NOMO-1 (cell line): ENCODE data around the gene HSPA4L.
A peak's percentile ranks its signal among the peaks of the same experiment; 100 is the strongest.

Experiments
- DNase-seq, 2 experiments: peaks; one replicate each; lab custom pipeline; 2025; ENCODE audit not compliant: unreplicated experiment in 2 of 2; lab: John Stamatoyannopoulos, UW

Gene HSPA4L

DNA sequence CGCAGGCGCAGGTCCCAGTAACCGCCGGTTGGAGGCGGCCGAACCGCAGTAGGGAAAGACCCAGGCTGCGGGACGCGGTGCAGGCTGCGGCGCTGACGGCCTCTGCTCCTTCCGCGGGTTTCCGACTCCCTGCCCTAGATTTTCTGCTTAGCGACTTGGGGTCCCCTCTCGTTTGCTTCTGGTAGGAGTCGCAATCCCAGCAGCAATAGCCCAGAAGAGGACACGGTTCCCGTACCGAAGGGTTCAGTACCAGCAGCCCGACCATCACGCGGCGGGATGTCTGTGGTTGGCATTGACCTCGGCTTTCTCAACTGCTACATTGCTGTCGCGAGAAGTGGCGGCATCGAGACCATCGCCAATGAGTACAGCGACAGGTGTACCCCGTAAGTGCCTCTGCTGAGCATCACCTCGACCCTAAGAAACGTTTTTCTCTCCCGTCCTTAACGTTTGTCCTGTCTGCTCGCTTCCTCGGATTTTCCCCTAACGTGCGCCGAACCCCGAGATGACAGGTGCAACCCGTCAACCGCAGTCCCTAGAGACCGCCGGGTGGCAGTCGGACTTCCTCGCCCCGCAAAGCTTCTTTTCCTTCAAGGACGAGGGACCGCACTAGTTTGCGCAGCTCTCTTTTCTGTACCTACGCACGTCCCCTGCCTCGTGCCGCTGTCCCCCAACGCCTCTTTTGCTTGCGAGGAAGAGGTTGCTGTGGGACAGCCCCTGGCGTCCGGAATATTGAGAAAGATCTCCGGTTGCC is at the start of gene HSPA4L:
Gene HSPA4L, plus strand, starts transcription at position 48 of the 751 bp plus-strand sequence. Its CDS starts 229 bp downstream, at position 277.
- DNase-seq, result peak; percentile 28 to 64

DNA sequence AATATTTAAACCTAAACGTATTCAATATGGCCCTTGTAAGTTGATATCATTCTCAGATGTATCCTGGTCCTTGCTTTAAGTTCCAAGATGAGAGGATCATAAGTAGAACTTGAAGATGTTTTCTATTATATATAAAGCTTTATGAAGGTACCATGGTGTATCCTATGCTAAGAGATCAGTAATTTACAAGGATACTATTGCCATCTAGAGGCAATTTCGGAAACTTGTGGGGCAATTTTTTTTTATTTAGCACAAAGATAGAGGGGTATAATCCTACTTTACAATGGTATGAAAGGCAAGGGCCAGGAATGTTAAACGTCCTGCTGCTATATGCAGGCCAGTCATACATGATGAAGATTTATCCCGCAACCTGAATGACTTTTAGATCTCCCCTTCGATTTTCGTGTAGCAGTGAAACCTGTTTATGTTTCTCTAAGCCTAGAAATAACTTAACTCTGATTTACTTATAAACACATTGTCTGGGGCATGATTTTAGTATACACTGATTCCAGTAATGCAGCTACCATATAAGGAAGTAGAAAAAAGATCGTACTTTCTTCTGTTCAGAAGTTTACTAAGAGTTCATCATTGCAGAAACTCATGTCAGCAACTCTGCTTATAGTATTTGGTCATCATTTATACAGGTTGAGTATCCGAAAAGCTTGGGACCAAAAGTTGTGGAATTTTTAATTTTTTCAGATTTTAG is 49.3 kb upstream of the HSPA4L start:
- DNase-seq, result peak in 1 of 2 experiments; percentile 28

DNA sequence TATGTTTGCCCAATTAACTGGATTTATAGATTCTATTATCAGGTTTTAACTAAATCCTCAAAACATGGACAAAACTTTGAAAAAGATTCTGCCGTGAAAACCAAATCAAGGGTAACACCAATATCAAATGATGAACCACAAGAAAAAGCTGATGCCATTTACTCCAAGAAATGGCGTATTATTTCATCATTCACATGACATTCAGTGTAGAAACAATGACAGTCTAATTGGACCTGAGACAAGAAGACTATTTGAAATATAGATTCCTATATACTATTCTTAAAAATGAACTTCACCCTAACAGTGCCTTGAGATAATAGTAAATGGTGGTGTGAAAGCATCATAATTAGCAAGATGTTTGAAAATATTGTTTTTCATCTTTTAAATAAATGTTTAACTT is 47.1 kb upstream of the HSPA4L start:
- no peak for DNase-seq

DNA sequence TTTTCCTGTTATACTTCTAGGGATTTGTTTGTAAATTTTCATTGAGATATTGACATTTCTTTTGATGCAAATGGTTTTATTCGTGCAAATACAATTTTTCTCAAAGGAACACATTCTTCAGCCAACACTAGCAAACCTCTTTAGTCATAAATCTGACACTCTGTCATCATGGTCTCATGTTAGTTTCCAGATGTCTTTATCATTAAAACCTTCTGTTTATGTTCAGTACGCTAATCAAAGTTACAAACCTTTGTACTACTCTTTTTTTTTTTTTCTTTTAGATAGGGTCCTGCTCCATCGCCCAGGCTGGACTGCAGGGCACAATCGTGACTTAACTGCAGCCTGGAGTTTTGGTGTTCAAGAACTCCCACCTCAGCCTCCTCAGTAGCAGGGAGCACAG is 44.8 kb upstream of the HSPA4L start:
- no peak for DNase-seq

DNA sequence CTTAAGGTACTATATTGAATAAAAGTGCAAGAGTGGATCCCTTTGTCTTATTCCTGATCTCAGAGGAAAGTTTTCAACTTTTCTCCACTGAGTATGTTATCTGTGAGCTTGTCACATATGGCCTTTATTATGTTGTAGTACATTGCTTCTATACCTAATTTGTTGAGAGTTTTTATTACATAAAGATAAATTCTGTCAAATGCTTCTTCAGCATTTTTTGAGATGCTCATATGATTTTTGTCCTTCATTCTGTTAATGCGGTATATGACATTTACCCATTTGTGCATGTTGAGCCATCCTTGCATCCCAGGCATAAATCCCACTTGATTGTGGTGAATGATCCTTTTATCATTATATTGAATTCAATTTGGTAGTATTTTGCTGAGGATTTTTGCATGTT is 40.9 kb upstream of the HSPA4L start:
- DNase-seq, result no peak

DNA sequence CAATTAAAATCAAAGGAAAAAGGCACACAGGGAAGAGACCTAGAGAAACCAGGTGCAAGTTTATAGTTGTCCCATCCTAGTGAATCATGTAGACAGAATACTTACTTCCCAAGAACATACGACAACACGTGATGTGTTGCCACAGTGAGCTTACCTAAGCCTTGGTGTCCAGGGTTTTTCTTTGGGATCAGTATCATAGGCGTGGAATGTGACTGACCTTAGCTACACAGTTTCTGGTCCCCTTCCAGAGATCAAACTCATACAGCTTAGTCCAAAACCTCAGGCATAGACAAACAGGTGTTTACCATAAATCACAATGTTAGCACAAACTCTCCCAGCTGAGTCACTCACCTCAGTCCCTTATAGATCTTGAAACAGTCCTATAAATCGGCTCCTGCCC is 34.2 kb upstream of the HSPA4L start:
- DNase-seq, result no peak

DNA sequence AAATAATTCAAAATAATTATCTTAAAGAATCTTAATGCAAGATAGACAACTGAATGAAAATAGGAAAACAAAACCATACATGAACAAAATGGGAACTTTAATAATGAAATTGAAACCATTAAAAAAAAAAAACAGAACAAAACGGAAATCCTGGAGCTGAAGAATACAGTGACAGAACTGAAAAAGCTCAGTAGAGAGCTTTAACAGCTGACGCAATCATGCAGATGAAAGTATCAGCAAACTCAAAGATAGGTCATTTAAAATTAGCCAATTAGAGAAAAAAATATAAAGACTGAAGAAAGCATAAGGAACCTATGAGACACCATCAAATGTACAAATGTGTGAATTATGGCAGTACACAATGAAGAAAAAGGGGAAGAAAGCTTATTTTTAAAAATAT is 33.2 kb upstream of the HSPA4L start:
- no peak for DNase-seq

DNA sequence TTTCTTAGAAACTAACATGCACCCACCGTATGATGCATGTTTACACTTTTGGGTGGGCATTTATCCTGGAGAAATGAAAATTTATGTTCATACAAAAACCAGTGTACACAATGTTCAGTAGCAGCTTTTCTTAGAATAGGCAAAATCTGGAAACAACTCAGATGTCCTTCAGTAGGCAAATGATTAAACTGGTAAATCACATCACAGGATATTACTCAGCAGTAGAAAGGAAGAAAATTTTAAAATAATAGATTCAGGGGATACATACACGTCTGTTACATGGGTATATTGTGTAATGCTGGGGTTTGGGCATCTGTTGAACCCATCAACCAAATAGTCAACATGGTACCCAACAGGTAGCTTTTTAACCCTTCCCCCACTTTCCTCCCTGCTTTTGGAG is 25.2 kb upstream of the HSPA4L start:
- no peak for DNase-seq

DNA sequence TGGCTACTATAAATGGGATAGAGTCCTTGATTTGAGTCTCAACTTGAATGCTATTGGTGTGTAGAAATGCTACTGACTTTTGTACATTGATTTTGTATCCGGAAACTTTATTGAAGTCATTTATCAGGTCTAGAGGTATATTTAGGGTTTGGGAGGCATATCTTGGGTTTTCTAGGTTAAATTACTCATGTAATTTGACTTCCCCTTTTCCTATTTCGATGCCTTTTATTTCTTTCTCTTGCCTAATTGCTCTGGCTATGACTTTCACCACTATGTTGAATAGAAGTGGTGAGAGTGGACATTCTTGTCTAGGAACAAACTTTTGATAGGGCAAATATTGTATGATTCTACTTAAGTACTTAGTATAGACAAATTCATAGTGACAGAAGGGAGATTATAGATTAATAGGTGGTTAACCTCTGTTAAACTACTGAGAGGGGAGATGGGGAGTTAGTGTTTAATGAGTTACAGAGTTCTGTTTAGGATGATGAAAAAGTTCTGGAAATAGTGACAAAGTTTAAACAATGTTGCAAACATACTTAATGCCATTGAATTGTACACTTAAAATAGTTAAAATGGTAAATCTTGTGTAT is 22.8 kb upstream of the HSPA4L start:
- no peak for DNase-seq

DNA sequence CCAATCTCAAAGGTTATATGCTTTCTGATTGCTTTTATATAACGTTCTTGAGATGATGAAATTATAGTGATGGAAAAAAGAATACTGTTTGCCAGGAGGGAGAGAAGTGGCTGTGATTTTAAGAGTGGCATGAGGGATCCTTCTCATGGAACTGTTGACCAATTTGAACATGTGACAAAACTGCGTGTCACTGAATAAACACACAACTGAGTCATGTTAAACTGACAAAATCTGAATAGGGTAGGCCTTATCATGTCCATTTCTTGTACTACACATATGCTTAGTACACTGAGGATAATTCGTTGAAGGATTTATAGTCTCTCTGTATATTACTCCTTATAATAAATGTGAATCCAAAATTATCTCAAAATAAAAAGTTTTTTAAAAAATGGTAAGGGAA is 22.2 kb upstream of the HSPA4L start:
- DNase-seq, result no peak

DNA sequence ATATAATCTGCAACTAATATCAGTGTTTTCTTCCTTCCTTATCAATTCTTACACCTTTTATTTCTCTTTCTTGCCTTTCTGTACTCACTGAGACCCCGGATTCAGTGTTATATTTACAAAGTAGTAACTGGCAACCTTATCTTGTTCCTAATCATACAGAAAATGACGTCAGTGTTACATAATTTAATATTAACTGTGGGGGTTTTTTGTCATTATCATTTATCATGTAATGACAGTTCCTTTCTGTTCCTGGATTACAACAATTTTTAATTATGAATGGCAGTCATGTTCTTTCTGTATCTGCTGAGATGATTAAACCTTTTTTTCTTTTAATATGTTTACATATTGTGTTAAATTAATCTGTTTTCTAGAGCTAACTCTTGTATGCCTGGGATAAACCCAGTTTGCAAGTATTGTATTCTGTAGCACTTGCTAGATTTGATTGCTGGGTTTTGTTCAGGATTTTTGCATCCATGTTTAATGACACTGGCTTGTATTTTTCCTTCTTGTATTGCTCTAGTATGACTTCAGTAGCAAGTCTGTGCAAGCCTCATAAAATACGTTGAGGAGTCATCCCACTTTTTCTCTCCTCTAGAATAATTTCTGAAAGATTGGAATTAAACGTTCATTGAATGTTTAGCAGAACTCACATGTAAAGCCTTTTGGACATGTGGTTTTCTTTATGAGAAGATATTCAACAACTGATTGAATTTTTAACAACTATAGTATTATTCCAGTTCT is 10.4 kb upstream of the HSPA4L start:
- DNase-seq, result no peak

DNA sequence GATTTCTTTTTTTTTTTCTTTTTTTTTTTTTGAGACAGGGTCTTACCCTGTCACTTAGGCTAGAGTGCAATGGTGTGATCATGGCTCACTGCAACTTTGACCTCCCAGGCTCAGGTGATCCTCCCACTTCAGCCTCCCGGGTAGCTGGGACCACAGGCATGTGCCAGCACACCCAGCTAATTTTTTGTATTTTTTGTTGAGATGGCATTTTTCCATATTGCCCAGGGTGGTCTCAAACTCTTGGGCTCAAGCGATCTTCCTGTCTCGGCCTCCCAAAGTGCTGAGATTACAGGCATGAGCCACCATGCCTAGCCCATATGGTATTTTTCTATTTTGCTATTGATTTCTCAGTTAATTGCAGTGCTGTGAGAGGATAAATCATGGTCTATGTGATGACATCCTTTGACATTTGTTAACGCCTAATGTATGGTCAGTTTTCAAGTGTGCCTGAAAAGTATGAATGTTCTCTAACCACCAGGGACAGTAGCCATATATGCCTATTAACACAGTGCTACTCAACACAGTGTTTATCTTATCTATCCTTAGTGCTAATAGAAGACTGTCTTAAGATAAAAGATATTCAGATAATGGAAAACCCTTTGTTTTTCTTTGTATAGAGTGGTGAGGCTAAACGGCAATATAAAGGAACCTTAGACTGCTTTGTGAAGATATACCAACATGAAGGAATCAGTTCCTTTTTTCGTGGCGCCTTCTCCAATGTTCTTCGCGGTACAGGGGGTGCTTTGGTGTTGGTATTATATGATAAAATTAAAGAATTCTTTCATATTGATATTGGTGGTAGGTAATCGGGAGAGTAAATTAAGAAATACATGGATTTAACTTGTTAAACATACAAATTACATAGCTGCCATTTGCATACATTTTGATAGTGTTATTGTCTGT is 9.1 kb upstream of the HSPA4L start:
- peak; percentile 27 to 76 for DNase-seq

DNA sequence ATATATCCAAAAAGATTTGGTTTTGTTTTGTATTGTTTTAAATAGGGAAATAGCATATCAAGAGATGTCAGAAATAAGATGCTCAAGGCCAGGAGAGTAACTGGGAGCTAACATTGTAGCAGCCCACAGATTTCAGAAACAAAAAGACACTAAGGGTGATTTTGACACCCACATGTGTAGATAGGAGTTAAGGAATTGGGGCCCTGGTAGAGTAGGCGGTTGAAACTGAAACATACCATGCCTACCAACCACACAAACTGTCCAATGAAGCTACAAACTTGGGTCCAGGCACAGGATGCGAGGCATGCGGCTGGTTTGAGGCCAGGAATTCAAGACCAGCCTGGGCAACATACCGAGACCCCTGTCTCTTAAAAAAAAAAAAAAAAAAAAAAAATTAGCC is 6.3 kb upstream of the HSPA4L start:
- DNase-seq, result no peak

DNA sequence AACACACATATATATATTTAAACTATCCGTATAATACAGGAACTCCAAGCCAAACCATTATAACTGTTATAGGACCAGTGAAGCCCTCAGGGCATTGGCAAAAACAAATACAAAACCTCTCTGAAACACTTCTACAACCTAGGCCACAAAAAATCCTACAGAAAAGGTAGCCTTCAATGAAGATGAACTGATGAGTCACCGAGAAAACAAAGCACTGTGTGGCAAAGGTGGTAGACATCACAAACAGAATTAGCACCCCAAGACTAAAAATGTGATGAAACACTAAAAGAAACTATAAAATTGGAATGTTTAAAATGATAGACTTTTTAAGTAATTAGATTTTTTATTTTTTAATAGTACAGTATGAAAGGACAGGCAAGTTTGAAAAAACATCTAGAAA is 5.5 kb upstream of the HSPA4L start:
- no peak for DNase-seq

DNA sequence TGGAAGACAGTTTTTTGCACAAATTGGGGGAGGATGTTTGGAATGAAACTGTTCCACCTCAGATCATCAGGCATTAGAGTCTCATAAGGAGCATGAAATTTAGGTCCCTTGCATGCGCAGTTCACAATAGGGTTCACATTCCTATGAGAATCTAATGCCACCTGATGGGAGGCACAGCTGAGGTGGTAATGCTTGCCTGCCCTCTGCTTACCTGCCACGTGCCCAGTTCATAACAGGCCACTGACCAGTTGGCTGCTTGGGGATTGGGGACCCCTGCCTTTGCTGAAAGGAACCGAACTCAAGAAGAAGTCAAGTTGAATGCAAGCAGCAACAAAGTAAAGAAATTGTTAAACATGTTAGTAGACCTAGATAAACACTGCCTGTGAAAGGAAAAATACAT is 4.6 kb upstream of the HSPA4L start:
- no peak for DNase-seq

DNA sequence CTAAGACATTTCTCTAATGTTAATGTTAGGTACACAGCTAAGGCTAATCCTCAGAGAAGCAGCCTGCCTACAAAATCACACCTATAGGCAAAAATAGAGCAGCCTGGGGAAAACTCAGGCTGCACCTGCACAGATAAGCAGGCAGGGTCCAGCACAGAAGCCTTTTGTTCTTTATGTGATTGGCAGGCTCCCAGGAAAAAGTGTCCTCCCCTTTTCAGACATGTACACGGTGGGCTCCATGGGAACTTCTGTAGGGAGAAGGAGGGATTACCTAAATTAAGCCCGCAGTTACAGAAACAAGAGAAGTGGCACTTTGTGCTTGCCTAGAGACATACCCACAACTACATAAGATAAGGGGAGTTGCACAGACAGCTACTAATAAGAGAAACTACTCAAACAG is 4.0 kb upstream of the HSPA4L start:
- no peak for DNase-seq

DNA sequence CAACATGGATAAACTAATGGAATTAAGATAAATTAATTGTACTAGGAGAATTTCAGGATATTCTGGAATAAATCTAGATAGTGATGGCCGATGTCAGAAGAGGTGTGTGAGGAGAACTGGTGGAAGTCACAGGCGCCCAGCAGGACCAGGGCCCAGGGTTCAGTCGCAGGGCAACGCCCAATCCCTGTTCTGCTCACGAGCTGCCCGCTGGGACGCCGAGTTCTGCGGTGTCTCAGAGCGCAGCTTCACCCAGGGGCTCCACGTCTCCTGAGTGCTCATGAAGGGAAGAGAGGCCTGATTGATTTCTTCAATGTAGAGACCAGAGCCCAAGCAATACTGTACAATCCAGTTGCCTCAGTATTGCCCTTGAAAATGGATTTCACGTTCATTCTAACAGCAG is 1.5 kb upstream of the HSPA4L start:
- no peak for DNase-seq

DNA sequence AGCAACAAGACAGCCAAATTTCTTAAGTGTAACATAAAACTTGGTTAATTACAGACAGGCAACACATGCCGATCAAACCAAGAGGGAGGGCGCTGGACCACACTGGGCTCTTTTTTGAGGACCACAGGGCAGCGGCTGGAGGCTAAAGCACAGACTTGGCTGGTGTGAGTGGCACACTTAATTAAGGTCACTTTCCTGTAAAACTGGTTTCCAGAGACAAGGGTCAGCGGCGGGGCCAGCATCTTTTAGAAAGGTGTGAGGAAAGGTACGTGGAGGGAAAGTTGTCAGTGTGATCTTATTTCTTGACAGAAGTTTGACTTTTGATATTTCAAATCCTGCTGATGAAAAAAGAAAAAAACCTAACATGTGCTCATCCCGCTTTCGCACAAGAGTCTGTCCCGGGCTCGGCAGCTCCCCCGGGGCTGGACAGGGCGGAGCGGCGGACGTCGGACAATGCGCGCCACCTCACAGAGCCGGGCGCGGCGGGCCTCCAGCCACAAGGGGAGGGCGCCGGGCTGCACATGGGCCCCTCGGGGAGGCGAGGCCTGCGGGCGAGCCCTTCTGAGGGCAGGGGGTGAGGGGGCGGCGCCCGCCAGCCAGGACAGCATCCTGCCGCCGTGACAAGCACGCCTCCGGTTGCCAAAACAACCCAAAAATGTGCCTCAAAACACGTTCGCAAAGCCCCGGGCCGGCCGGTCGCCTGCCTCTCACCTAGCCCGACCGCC is 660 bp upstream of the HSPA4L start:
- DNase-seq, result no peak

DNA sequence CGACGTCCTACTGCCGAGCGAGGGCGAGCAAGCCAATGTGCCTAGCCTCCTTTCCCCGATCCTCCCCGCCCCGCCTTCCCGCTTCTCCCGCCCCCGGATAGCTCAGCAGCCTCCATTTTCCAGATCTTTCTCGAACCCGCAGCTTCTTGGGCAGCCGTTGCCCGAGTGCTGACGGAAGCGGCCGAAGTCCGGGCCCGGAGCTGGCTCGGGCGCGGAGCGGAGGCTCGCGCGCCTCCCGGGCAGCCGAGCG is 172 bp upstream of the HSPA4L start:
- DNase-seq, result peak; percentile 65 to 86
